GM21786 (cell line): Measurements from ENCODE around the gene AGPAT1.
"Not testable (repeated sequence)": the region's sequence is repeated elsewhere in the genome, so short reads cannot be mapped to it uniquely, and the experiment has no call there.

Experiments
- ATAC-seq: cut with Tn5 transposase; IDR thresholded peaks from one replicate; pipeline ENCODE4 v1.9.1; 2021; ENCODE audit not compliant: unreplicated experiment

AGPAT1 gene, protein sequence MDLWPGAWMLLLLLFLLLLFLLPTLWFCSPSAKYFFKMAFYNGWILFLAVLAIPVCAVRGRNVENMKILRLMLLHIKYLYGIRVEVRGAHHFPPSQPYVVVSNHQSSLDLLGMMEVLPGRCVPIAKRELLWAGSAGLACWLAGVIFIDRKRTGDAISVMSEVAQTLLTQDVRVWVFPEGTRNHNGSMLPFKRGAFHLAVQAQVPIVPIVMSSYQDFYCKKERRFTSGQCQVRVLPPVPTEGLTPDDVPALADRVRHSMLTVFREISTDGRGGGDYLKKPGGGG

GRCh38 chr6:32175711-32176475, at the start of gene AGPAT1:
Gene AGPAT1 (minus strand): TSS chr6:32176084. CDS start chr6:32171496, 4,588 bp downstream.
- ATAC-seq: peak; percentile 41

GRCh38 chr6:32224696-32225095, 48.8 kb upstream of the AGPAT1 start:
- peak; percentile 65 for ATAC-seq

- no peak for ATAC-seq
Observed at GRCh38 chr6:32223258-32224235, 47.7 kb upstream of the AGPAT1 start, which contains the start of gene NOTCH4. Gene NOTCH4 (minus strand): TSS chr6:32224067. CDS start chr6:32223928, 139 bp downstream.

DNA sequence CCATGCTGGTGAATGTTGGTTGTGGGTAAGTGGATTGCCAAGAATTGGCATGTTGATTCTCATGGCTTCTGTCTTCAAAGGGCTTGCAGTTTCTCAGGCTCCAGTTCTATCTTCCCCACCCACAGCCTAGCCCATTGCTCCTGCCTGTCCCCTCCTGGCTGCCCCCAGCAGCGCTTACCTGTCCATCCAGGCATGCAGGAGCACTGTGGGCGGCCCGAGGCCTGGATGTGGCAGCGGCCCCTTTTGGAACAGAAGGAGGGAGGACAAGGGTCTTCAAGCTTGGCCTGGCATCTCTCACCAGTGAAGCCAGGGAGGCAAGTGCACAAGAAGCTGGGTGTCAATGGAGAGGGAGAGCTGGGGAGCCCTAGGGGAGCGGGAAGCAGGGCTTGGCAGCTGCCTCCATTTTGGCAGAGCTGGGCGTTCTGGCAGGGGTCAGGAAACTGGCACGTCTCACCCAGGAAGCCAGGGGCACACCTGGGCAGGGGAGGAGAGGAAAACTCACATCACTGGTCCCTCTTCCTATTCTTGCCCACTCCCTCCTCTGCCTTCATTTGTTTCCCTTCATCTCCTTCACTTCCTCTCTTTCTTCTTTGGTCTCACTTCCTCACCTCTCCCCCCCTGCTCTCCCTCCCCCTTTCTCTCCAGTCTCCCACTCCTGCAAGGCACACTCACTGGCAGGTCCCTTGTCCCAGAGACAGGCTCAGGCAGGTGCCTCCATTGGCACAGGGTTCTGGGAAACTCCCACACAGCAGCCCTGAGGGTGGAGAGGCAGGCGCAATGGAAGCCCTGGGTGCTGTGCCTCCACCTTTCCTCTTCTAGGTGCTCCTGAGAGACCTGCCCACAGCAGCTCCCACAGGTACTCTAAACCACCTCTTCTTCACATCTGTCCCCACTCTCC, 46.7 kb upstream of the AGPAT1 start:
- ATAC-seq: no peak

DNA sequence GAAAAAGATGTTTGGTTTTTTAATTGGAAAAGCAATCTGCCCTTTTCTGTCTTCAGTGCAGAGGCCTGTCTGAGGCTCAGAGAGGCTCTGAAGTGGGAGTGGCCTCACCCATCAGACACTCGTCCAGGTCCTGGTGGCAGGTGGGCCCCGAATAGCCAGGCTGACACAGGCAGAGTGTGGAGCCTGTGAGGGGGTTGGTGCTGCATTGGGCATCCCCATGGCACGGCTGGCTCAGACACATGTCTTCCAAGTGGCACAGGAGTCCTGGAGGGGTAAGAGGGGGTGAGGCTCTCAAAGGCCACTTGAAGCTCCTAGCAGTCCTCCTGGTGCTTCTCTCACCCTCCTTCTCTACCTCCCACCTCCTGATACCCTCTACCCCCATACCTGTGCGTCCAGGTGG, 44.1 kb upstream of the AGPAT1 start:
- no peak for ATAC-seq

GRCh38 chr6:32218167-32218566, 42.3 kb upstream of the AGPAT1 start:
- no peak for ATAC-seq

GRCh38 chr6:32216998-32217397, 41.1 kb upstream of the AGPAT1 start:
- ATAC-seq: no peak

- ATAC-seq: no peak
Observed at GRCh38 chr6:32216285-32216684, 40.4 kb upstream of the AGPAT1 start.

DNA sequence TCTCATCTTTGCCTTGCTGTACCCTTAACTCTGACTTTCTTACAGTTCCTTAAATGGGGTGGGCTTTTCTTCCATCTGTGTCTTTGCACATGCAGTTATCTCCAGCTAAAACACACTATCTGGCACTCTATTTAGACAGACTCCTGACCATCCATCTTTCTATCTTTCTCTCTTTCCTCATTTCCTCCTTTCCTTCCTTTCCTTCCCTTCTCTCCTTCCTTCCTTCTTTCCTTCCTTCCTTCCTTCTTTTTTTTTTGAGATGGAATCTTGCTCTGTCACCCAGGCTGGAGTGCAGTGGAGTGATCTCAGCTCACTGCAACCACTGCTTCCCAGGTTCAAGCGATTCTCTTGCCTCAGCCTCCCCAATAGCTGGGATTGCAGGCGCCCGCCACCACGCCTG, 39.7 kb upstream of the AGPAT1 start:
- no peak for ATAC-seq

DNA sequence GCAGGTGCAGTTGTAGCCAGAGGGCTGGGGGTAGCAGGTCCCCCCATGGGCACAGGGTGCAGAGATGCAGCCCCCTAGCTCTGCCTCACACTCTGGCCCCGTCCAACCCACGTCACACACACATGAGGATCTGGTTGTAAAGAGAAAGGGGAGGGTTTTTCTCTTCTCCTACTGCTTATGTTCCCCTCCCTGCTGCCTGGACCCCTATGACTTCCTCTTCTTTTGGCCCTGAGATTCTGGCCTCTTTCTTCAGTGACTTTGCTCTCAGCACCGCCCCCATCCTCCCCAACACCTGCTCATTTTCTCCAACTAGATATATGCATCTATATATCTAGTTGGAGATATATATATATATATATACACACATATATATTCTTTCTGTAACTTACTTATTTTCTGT, 38.2 kb upstream of the AGPAT1 start:
- no peak for ATAC-seq

GRCh38 chr6:32213649-32214048, 37.8 kb upstream of the AGPAT1 start:
- ATAC-seq: no peak

DNA sequence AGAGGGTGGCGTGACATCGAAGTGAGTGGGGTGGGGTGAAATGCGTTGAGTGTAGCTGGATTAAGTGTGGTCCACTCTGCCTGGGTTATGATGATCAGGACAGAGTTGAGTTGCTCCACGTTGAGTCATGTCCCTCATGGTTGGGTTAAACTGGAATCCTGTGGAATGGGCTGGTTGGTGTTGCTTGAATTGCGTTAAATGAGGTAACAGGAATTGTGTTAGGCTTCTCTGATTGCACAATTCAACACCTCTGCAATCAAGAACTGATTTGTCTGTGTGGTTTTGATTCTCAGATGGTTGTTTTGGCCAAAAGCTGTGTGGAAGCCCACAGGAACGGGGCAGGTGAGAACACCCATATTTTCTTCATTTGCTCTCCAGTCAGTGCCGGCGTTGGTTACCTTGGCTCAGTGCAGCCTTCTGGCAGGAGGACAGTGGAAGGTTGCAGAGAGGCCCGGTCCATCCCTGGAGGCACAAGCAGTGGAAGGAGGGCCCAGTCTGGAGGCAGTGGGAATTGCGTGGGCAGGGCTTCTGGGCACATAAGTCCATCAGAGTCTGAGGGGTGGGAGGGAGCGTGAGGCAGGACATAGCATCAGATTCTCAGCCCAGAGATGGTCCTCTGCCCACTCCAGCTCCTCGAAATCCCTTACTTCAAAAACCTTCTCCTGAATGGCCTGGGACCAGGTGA, 36.3 kb upstream of the AGPAT1 start:
- ATAC-seq: no peak

DNA sequence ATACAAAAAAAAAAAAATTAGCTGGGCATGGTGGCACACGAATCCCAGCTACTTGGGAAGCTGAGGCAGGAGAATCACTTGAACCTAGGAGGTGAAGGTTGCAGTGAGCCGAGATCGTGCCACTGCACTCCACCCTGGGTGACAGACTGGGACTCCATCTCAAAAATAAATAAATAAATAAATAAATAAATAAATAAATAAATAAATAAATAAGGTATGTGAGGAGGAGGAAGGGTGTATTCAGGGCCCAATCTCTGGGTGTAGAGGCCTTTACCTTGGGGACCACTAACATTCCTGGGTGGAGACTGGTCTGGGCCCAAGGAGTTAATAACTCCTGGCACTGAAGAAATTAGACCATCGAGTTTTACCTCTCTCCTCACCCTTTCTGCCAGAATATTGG, 35.5 kb upstream of the AGPAT1 start:
- ATAC-seq: not testable (repeated sequence)

DNA sequence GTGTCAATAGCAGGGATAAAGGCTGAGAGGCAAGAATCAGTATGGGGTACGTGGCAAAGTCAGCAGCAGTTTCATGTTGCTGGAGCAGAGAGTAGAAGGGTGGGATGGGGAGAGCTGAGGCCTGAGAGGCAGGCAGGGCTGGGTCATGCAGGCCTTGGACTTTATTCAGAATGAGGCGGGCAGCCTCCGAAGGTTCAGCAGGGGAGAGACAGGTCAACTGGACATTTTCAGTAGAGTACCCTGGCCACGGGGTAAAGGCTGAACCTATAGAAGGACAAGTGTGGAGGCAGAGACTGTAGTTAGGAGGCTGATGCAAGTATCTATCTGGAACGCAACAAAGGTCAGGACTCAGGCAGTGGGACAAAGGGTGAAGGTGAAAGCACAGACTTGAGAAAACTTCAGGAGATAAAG, 34.3 kb upstream of the AGPAT1 start:
- no peak for ATAC-seq

GRCh38 chr6:32208996-32209395, 33.1 kb upstream of the AGPAT1 start:
- no peak for ATAC-seq

GRCh38 chr6:32204268-32204715, 28.4 kb upstream of the AGPAT1 start:
- no peak for ATAC-seq

- ATAC-seq: no peak
Observed at GRCh38 chr6:32203426-32204267, 27.8 kb upstream of the AGPAT1 start.

GRCh38 chr6:32202186-32202585, 26.3 kb upstream of the AGPAT1 start:
- no peak for ATAC-seq
